Kidney capillary endothelial cell (primary cell): Measurements from ENCODE around the gene AHRR.

Source experiments
- DNase-seq: peaks from one replicate; pipeline ENCODE4 v3.0.0-alpha.2; 2018; ENCODE audit warnings: low spot score

AHRR gene

DNA sequence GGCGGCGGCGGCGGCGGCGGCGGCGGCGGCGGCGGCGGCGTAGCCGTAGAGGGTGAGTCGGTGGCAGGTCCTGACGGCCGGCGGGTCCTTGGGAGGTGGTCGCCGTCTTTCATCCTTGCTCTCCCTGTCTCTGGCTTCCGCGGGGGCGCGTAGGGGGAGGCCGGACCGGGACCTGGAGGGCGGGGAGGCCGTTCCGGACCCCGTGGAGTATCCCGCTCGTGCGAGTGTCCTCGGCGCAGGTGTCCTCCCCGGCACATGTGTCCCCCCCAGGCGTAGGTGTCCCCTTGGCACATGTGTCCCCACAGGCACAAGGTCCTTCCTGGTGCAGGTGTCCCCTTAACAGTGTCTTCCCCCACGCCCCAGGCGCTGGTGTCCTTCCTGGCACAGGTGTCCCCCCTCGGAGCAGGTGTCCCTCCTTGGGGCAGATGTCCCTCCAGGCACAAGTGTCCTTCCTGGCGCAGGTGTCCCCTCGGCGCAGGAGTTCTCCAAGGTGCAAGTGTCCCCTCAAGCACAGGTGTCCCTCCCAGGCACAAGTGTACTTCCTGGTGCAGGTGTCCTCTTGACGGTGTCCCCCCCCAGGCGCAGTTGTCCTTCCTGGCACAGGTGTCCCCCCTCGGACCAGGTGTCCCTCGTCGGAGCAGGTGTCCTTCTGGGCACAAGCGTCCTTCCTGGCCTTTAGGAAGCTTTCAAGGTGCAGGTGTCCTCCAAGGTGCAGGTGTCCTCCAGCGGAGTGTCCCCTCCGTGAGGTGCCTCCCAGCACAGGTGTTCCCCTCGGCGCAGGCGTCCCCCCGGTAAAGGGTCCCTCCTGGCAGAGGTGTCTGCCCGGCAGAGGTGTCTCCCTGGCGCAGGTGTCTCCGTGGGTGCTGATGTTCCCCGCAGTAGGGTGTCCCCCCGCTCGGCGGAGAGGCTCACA lies 122.0 kb downstream of the AHRR start:
- no peak for DNase-seq

- no peak for DNase-seq
These were observed 122.7 kb downstream of the AHRR start for GRCh38 chr5:444226-444625.

DNA sequence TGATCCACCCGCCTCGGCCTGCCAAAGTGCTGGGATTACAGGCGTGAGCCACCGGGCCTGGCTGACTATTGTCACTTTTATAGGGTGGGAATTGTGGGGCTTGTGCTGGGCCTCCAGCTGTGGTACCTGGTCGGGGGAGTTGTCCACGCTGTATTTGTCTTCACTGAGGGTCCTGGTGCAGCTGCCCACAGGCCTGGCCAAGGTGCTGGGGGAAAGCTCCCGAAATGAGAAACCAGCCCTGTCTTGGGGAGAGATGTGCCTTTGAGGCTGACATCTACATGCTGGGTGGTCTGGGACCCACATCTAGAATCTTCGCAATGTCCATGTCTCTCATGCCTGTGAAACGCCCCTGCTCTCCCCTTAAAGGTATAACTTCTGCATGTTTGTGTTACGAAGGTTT lies 124.1 kb downstream of the AHRR start:
- DNase-seq = no peak

DNA sequence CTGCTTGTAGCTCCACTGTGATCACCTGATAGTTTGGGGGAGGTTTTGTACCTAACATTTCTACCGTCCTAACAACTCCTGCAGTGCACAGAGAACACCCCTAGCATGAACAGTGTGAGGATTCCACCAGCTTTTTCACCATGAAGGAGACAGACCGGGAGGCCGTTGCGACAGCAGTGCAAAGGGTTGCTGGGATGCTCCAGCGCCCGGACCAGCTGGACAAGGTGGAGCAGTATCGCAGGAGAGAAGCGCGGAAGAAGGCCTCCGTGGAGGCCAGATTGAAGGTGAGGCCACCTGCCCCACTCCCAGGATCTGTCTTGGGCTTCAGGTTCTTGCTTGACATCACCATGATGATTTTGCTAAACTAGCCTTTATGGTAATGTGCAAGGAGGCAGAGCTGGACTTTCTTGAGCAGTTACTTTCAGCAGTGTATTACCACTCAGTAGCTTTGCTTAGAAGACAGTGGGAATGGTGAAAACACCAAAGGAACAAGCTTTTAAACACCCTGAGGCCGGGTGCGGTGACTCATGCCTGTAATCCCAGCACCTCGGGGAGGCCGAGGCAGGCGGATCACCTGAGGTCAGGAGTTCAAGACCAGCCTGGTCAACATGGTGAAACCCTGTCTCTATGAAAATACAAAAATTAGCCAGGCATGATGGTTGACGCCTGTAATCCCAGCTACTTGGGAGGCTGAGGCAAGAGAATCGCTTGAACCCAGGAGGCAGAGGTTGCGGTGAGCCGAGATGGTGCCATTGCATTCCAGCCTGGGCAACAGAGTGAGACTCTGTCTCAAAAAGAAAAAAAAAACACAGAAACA lies 124.8 kb downstream of the AHRR start:
- no peak for DNase-seq

DNA sequence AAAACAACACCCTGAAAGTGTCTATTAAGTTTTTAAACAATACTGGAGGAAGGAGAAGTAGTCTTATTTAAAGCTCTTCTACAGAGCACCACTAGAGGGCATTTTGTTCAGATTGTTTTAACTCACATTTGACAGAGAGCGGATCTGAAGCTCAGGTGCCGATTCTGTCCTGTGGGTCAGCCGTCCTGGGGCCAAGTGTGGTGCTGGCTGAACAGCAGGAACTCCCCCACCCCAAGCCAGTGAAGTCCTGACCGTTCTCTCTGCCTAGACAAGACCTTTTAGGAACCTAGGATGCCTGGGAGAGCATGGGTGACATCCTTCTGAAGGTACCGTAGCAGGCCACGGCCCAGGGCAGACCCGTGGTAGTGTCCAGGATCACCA lies 125.4 kb downstream of the AHRR start:
- DNase-seq = peak; percentile 35

DNA sequence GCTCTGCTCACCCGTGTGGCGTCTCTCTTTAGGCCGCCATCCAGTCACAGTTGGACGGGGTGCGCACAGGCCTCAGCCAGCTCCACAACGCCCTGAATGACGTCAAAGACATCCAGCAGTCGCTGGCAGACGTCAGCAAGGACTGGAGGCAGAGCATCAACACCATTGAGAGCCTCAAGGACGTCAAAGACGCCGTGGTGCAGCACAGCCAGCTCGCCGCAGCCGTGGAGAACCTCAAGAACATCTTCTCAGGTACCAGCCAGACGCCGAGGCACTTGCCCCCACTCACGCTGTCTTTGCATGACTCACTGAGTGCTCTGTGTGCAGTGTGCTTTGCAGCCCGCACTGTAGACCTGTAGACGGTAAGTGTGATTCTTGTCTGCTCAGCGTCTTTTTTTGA lies 126.0 kb downstream of the AHRR start:
- no peak for DNase-seq

- DNase-seq = no peak
These were observed 126.7 kb downstream of the AHRR start for GRCh38 chr5:448061-448765.

DNA sequence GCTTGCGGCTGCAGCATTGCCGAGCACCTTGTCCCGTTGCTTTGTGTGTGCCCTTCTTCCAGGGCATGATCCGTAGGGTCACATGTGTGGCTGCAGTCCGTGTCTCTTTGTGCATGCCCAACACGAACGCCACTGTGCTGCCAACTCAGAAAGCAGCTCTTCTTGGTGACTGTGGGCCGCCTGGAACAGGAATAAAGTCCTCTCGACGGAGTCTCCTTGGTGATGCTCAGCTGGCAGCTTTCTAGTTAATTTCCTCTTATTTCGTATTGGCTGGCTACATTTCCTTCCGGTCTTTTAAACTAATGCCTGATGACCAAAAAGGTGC lies 127.2 kb downstream of the AHRR start:
- no peak for DNase-seq

GRCh38 chr5:449151-449550 lies 127.6 kb downstream of the AHRR start:
- DNase-seq = no peak

- DNase-seq = no peak
These were observed 130.3 kb downstream of the AHRR start for GRCh38 chr5:451587-452458.

- DNase-seq = no peak
These were observed 131.6 kb downstream of the AHRR start for GRCh38 chr5:452978-453710.

DNA sequence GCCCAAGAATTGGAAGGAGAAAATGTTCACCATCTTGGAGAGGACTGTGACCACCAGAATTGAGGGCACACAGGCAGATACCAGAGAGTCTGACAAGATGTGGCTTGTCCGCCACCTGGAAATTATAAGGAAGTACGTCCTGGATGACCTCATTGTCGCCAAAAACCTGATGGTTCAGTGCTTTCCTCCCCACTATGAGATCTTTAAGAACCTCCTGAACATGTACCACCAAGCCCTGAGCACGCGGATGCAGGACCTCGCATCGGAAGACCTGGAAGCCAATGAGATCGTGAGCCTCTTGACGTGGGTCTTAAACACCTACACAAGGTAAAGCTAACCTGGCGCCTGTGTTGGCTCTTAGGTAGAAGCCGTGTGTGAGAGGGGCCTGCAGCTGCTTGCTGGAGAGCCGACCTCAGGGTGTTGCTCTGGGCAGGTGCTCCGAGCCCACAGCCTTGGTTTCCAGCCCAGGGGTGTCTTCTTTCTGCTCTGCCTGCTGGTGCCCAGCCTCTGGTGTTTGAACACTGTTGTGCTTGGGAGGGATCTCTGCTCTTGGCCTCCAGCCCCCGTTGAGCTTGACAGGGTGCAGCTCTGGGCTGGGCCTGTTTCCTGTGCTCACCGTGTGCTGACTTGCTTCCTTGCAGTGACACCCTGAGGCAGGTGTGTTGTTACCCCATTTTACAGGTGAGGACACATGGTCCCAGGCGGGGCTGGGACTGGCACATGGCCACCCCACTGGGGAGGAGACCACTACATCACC lies 132.4 kb downstream of the AHRR start:
- DNase-seq = no peak

GRCh38 chr5:454936-455335 lies 133.4 kb downstream of the AHRR start:
- no peak for DNase-seq

- no peak for DNase-seq
These were observed 134.3 kb downstream of the AHRR start for GRCh38 chr5:455806-456205.

DNA sequence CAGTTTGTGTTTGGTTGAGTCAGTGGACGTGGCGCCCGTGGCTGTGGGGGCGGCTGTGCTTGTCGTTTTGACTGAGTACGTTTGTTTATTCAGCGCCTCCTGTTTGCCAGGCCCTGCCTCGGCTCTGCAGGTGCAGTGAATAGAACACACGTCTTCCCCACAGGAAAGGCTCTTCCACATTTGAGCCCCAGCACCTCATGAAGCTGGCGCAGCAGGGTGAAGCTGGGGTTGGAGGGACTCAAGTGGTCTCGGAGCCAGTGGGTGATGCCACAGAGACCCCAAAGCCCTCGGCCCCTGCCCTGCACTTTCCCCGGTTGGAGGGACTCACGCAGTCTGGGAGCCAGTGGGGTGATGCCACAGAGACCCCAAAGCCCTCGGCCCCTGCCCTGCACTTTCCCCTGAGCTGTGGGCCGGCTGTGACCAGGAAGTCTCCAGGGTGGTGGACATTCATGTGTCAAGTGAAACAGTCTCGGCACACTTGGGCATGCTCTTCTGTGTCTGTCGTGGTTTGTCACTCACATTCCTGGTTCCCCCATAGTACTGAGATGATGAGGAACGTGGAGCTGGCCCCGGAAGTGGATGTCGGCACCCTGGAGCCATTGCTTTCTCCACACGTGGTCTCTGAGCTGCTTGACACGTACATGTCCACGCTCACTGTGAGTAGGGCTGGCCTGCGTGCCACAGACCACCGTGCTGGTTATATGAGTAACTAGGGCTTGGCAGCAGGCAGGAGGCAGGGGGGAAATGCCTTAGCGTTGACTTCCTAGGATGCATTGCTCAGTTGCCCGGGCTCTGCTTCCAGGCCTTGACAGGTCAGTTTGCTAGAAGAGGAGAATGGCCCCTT lies 135.1 kb downstream of the AHRR start:
- no peak for DNase-seq

DNA sequence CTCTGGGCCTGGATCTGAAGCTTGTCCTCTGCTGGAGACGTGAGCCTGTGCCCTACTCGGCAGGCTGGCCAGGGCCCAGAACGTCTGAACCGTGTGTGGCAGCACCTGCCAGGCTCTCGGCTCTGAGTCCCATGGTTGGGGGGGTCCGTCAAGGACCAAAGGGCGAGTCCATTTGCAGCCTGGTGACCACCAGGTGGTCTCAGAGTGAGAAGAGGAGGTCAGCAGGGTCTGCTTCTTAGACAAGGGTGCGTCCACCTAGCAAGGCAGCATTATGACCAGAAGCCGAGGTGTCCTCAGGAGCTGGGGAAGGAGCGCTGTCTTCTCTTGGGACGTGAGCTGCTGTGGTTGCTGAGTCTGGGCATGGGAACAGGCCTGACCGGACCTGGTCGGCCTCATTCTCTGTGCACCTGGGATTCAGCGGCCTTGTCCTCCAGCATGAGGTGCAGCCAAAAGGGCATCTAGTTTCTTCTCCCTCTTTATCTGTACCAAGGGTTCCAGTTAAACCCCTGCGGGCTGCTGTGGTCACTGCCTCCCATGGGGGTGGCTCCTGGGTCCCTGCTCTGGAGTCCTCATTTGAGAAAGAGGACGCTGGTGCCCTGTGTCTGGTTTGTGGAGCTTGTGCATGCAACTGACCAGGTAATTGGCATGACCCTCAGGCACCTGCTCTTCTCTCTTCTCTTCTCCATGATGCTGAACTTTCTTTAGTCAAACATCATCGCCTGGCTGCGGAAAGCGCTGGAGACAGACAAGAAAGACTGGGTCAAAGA lies 135.9 kb downstream of the AHRR start:
- no peak for DNase-seq

- no peak for DNase-seq
These were observed 137.2 kb downstream of the AHRR start for GRCh38 chr5:458547-459353.
